ENCODE data around the gene HCST.
A peak's percentile ranks its signal among the peaks of the same experiment; 100 is the strongest.
"Not testable (repeated sequence)": the region's sequence is repeated elsewhere in the genome, so short reads cannot be mapped to it uniquely, and the experiment has no call there.

The HCST gene

DNA sequence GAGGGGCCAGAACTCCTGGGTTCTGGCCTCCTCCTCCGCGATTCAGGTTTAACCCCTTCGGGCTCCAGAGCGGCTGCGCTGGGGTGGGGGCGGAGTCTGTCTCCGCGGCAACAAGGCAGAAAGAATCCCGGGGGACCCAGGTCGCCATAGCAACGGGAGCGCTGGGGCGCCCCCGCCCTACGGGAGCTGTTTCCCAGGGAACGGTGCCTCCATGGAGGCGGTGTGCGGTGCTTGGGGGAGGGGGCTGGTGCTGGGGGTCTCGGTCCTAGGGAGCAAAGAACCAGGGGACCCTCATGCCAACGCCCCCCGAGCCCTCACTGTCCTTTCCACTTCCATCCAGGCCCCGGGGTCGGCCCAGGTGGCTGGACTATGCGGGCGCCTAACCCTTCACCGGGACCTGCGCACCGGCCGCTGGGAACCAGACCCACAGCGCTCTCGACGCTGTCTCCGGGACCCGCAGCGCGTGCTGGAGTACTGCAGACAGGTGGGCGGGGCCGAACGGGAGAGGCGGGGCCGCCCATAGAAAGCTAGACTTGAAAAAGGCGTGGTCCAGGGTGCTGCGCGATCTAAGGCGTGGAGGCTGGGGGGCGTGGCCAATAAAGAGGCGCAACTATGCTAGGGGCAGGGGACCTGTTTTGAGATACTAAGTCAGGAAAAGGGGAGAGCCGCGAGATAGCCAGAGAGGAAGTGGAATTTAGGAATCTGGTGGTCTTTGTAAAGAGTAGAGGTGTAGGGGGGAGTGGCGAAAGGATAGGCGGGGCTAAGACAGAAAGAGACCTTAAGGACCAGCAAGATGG is 32.8 kb upstream of the HCST start:
- Mint-ChIP-seq H3K36me3 (ENCODE audit: low read depth) (no peaks in the 10 kb centered on the region), H3K27me3 (ENCODE audit: low read depth) (peaks cover 30% of the 10 kb centered on the region)

DNA sequence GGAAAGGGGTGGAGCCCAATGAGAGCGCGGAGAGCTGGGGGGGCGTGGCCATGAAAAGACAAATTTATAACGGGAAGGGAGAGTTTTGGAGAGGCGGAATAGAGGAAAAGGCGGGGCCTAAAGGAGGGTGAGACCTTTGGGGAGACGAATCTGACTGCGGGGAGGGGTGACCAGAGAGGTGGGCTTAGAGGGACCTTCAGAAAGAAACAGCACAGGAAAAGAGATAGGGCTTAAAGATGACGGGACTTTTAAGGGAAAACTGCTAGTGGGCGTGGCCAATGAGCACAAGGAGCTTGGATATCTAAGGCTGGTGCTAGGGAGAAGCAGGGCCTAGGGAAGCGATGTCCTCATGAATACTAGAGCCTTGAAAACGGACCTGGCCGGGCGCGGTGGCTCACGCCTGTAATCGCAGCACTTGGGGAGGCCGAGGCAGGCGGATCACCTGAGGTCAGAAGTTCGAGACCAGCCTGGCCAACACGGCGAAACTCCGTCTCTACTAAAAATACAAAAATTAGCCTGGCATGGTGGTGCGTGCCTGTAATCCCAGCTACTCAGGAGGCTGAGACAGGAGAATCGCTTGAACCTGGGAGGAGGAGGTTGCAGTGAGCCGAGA is 32.1 kb upstream of the HCST start:
- H3K27me3 Mint-ChIP-seq (ENCODE audit: low read depth): peaks cover 30% of the 10 kb centered on the region

More for the DNA sequence above, 32.8 kb upstream of the HCST start:
- H3K27ac Mint-ChIP-seq: peak overlapping the region; percentile 42
- peak overlapping the region; percentile 82 for H3K4me3 Mint-ChIP-seq
- H3K9me3 Mint-ChIP-seq: no peaks in the 10 kb centered on the region
- peaks cover 14% of the 10 kb centered on the region for H3K4me1 Mint-ChIP-seq (ENCODE audit: low read depth)
- DNase-seq (ENCODE audit: low spot score): peak; percentile 87

DNA sequence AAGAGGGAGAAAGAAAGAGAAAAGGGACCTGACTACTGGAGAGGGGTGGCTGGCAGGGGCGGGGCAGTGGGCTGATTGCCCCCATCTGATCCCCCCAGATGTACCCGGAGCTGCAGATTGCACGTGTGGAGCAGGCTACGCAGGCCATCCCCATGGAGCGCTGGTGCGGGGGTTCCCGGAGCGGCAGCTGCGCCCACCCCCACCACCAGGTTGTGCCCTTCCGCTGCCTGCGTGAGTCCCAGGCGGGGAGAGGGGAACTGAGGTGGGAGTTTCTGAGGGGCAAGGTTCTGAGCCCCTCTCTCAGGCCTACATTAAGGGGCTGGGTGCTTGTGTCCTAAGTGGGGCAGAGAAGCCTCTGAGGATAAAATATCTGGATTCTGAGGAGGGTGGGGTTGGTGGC is 31.5 kb upstream of the HCST start:
- no peak overlapping the region for H3K4me3 Mint-ChIP-seq
- no peak for DNase-seq (ENCODE audit: low spot score)
- peaks cover 26% of the 10 kb centered on the region for H3K27me3 Mint-ChIP-seq (ENCODE audit: low read depth)
- H3K27ac Mint-ChIP-seq: no peak overlapping the region
- H3K4me1 Mint-ChIP-seq (ENCODE audit: low read depth): peaks cover 14% of the 10 kb centered on the region
- H3K9me3 Mint-ChIP-seq: no peaks in the 10 kb centered on the region
- no peaks in the 10 kb centered on the region for H3K36me3 Mint-ChIP-seq (ENCODE audit: low read depth)

More for the DNA sequence above, 32.1 kb upstream of the HCST start:
- not testable (repeated sequence) for H3K9me3 Mint-ChIP-seq; DNase-seq (ENCODE audit: low spot score); H3K36me3 Mint-ChIP-seq (ENCODE audit: low read depth)
- Mint-ChIP-seq H3K4me3 (peak overlapping the region; percentile 82), H3K27ac (peak overlapping the region; percentile 42), H3K4me1 (ENCODE audit: low read depth) (peaks cover 14% of the 10 kb centered on the region)

- Mint-ChIP-seq H3K9me3 (no peaks in the 10 kb centered on the region), H3K4me1 (ENCODE audit: low read depth) (peaks cover 14% of the 10 kb centered on the region), H3K27ac (no peak overlapping the region), H3K36me3 (ENCODE audit: low read depth) (no peaks in the 10 kb centered on the region), H3K4me3 (no peak overlapping the region), H3K27me3 (ENCODE audit: low read depth) (peaks cover 21% of the 10 kb centered on the region)
- no peak for DNase-seq (ENCODE audit: low spot score)
Observed at GRCh38 chr19:35871611-35872010, 30.7 kb upstream of the HCST start.

- peaks cover 19% of the 10 kb centered on the region for H3K27me3 Mint-ChIP-seq (ENCODE audit: low read depth)
- H3K4me3 Mint-ChIP-seq: no peak overlapping the region
- H3K36me3 Mint-ChIP-seq (ENCODE audit: low read depth): no peaks in the 10 kb centered on the region
- no peak for DNase-seq (ENCODE audit: low spot score)
- no peak overlapping the region for H3K27ac Mint-ChIP-seq
- peaks cover 14% of the 10 kb centered on the region for H3K4me1 Mint-ChIP-seq (ENCODE audit: low read depth)
- H3K9me3 Mint-ChIP-seq: no peaks in the 10 kb centered on the region
Observed at GRCh38 chr19:35872180-35872579, 30.1 kb upstream of the HCST start.

DNA sequence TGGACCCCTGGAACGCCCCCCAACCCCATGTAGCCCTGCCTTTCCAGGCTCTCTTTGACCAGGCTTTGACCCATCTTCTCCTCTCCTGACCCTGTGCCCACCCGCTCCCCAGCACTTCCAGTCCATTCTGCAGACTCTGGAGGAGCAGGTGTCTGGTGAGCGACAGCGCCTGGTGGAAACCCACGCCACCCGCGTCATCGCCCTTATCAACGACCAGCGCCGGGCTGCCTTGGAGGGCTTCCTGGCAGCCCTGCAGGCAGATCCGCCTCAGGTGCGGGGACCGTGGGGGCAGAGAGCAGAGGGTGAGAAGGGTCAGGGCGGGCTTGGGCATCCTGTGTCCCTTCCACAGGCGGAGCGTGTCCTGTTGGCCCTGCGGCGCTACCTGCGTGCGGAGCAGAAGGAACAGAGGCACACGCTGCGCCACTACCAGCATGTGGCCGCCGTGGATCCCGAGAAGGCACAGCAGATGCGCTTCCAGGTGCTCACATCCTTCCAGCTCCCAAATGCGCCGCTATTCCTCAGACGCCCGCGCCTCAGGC is 27.9 kb upstream of the HCST start:
- Mint-ChIP-seq H3K27me3 (ENCODE audit: low read depth) (peaks cover 8% of the 10 kb centered on the region), H3K27ac (no peak overlapping the region), H3K36me3 (ENCODE audit: low read depth) (no peaks in the 10 kb centered on the region), H3K9me3 (no peaks in the 10 kb centered on the region), H3K4me1 (ENCODE audit: low read depth) (peaks cover 8% of the 10 kb centered on the region), H3K4me3 (no peak overlapping the region)
- no peak for DNase-seq (ENCODE audit: low spot score)

GRCh38 chr19:35879068-35879467 is 23.3 kb upstream of the HCST start:
- H3K36me3 Mint-ChIP-seq (ENCODE audit: low read depth): no peaks in the 10 kb centered on the region
- peaks cover 4% of the 10 kb centered on the region for H3K27me3 Mint-ChIP-seq (ENCODE audit: low read depth)
- H3K9me3 Mint-ChIP-seq: no peaks in the 10 kb centered on the region
- DNase-seq (ENCODE audit: low spot score): no peak
- H3K27ac Mint-ChIP-seq: no peak overlapping the region
- H3K4me3 Mint-ChIP-seq: no peak overlapping the region
- peaks cover 9% of the 10 kb centered on the region for H3K4me1 Mint-ChIP-seq (ENCODE audit: low read depth)

GRCh38 chr19:35879770-35880317 is 22.5 kb upstream of the HCST start:
- Mint-ChIP-seq H3K4me1 (ENCODE audit: low read depth) (peaks cover 9% of the 10 kb centered on the region), H3K36me3 (ENCODE audit: low read depth) (no peaks in the 10 kb centered on the region), H3K9me3 (no peaks in the 10 kb centered on the region), H3K27ac (peak overlapping the region; percentile 55), H3K27me3 (ENCODE audit: low read depth) (peaks cover 4% of the 10 kb centered on the region), H3K4me3 (no peak overlapping the region)
- DNase-seq (ENCODE audit: low spot score): peak; percentile 86

DNA sequence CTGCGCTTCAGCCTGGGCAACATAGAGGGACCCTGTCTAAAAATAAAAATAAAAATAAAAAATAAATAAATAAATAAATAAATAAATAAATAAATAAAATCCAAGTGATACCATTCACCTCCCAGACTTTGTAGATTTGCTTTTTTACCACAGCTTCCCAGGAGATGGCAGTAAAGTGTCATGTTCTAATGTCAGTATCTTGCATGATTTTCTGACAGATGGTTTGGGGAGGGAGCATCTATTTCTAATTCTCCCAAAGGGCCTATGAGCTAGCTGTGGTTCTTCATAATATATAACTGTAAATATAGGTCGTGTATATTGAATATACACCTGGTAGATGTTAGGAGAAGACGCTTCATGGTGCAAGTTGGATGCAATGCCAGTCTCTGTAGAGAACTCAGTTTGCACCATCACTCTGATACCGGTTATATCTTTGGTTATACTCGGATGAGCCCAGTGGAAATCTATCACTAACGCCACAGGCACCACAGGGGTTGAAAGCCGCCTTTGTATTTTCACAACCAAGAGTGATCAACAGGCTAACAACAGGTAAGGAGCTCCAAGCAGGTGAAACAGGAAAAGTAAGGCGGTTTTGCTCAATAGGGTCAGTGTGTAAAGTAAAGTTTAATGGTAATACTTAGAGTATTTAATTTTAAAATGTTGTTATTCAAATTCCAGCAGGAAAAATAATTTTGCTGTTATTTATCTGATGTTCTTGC is 20.1 kb upstream of the HCST start:
- H3K27me3 Mint-ChIP-seq (ENCODE audit: low read depth): peaks cover 4% of the 10 kb centered on the region
- peaks cover 9% of the 10 kb centered on the region for H3K4me1 Mint-ChIP-seq (ENCODE audit: low read depth)
- no peaks in the 10 kb centered on the region for H3K9me3 Mint-ChIP-seq
- H3K27ac Mint-ChIP-seq: no peak overlapping the region
- H3K36me3 Mint-ChIP-seq (ENCODE audit: low read depth): peaks cover 13% of the 10 kb centered on the region
- H3K4me3 Mint-ChIP-seq: no peak overlapping the region
- DNase-seq (ENCODE audit: low spot score): no peak

DNA sequence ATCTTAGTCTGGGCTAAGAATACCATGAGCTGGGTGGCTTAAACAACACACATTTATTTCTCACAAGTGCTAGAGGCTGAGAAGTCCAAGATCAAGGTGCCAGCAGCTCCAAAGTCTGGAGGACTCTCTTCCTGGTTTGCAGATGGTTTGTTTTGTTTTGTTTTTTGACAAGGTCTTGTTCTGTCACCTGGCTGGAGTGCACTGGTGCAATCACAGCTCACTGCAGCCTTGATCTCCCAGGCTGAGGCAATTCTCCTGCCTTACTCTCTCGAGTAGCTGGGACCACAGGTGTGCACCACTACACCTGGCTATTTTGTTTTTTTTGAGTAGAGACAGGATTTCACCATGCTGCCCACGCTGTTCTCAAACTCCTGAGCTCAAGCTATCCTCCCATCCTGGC is 18.4 kb upstream of the HCST start:
- Mint-ChIP-seq H3K4me1 (ENCODE audit: low read depth) (peaks cover 9% of the 10 kb centered on the region), H3K27me3 (ENCODE audit: low read depth) (no peaks in the 10 kb centered on the region), H3K9me3 (no peaks in the 10 kb centered on the region), H3K36me3 (ENCODE audit: low read depth) (peaks cover 26% of the 10 kb centered on the region), H3K27ac (no peak overlapping the region), H3K4me3 (no peak overlapping the region)
- no peak for DNase-seq (ENCODE audit: low spot score)

DNA sequence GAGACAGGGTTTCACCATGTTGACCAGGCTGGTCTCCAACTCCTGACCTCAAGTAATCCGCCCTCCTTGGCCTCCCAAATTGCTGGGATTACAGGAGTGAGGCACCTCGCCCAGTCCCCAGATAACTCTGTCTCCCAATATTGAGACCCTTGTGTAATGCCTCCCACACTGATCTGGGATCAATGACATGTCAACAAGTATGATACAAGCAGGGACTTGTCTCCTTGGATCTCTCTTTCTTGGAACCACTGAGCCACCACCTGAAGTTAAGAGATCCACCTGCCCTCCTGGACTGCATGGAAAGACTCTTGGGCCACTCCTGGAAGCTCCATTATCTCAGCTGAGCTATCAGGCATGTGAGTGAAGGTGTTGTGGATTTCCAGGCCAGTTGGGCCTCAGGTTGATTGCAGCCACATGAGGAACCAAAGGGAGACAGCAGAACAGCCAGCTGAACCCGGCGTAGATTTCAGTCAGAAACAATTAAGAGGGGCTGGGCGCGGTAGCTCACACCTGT is 17.0 kb upstream of the HCST start:
- Mint-ChIP-seq H3K27ac (peak overlapping the region; percentile 8), H3K27me3 (ENCODE audit: low read depth) (no peaks in the 10 kb centered on the region), H3K4me1 (ENCODE audit: low read depth) (peaks cover 4% of the 10 kb centered on the region), H3K9me3 (no peaks in the 10 kb centered on the region), H3K36me3 (ENCODE audit: low read depth) (peaks cover 36% of the 10 kb centered on the region), H3K4me3 (no peak overlapping the region)
- DNase-seq (ENCODE audit: low spot score): no peak

DNA sequence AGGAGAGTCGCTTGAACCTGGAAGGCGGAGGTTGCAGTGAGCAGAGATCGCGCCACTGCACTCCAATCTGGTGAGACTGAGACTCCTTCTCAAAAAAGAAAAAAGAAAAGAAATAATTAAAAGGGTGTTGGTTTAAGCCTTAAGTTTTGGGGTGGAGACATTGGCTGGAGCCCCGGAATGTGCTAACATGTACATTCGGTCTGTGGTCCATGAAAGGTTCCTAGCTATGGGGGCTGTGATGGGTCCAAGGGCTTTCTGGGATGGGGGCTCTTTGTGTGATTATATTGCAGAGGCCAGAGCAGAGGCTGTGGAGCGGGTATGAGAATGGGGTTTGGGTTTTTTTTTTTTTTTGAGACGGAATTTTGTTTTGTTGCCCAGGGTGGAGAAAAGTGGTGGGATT is 16.4 kb upstream of the HCST start:
- no peak overlapping the region for H3K27ac Mint-ChIP-seq
- DNase-seq (ENCODE audit: low spot score): no peak
- H3K36me3 Mint-ChIP-seq (ENCODE audit: low read depth): peaks cover 42% of the 10 kb centered on the region
- no peak overlapping the region for H3K4me3 Mint-ChIP-seq
- H3K4me1 Mint-ChIP-seq (ENCODE audit: low read depth): peaks cover 4% of the 10 kb centered on the region
- no peaks in the 10 kb centered on the region for H3K27me3 Mint-ChIP-seq (ENCODE audit: low read depth)
- no peaks in the 10 kb centered on the region for H3K9me3 Mint-ChIP-seq

GRCh38 chr19:35887197-35887596 is 15.1 kb upstream of the HCST start:
- Mint-ChIP-seq H3K4me3 (no peak overlapping the region), H3K27ac (no peak overlapping the region), H3K36me3 (ENCODE audit: low read depth) (peaks cover 48% of the 10 kb centered on the region)

More at GRCh38 chr19:35887197-35887596, 15.1 kb upstream of the HCST start:
- Mint-ChIP-seq H3K27me3 (ENCODE audit: low read depth) (no peaks in the 10 kb centered on the region), H3K9me3 (no peaks in the 10 kb centered on the region), H3K4me1 (ENCODE audit: low read depth) (peaks cover 3% of the 10 kb centered on the region)
- DNase-seq (ENCODE audit: low spot score): no peak

Measured in T-helper 2 cell treated with Interferon-gamma antibody and Interleukin-4, amounts not matched to agents 5 μg/mL and 100 μg/mL, for 36 hours (primary cell).